ENCODE data around the gene MAP3K21.

MAP3K21 gene

DNA sequence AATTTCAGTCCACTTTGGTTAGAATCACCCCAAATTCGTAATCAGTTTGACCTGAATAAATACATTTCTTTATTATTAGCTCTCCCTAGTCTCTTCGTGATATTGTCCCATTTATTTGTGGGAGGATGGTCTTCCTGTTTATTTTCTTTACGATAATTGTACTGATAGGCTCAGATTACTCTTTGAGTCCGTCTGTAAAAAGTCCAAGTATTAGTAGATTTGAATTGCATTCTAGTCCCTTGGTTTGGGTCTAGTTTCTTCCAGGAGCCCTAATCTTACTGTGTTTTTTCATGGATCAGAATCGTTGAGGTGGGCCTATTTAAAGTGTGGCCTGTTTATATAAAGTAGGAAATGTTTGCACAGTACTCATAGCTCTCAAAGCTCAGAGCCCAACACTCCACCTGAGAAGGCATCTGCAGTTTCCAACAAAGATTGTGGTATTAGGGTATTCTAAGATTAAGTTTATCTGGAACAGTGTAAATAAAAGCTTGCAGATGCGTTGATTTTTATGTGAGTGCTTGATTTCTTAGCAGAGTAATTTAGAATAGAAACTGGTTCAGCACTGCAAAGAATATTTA lies 33.1 kb downstream of the MAP3K21 start:
- TF ChIP-seq, protein P1, sequence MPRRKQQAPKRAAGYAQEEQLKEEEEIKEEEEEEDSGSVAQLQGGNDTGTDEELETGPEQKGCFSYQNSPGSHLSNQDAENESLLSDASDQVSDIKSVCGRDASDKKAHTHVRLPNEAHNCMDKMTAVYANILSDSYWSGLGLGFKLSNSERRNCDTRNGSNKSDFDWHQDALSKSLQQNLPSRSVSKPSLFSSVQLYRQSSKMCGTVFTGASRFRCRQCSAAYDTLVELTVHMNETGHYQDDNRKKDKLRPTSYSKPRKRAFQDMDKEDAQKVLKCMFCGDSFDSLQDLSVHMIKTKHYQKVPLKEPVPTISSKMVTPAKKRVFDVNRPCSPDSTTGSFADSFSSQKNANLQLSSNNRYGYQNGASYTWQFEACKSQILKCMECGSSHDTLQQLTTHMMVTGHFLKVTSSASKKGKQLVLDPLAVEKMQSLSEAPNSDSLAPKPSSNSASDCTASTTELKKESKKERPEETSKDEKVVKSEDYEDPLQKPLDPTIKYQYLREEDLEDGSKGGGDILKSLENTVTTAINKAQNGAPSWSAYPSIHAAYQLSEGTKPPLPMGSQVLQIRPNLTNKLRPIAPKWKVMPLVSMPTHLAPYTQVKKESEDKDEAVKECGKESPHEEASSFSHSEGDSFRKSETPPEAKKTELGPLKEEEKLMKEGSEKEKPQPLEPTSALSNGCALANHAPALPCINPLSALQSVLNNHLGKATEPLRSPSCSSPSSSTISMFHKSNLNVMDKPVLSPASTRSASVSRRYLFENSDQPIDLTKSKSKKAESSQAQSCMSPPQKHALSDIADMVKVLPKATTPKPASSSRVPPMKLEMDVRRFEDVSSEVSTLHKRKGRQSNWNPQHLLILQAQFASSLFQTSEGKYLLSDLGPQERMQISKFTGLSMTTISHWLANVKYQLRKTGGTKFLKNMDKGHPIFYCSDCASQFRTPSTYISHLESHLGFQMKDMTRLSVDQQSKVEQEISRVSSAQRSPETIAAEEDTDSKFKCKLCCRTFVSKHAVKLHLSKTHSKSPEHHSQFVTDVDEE (CRISPR knock-in tag; IDR thresholded peaks at IDR 0.05) = no peak
- TF ChIP-seq ZFP3 (CRISPR knock-in tag; IDR thresholded peaks at IDR 0.05) (no peak), ARNTL (CRISPR knock-in tag; IDR thresholded peaks at IDR 0.05; ENCODE audit: borderline replicate concordance, low read depth) (no peak), ISL1 (CRISPR knock-in tag; IDR thresholded peaks at IDR 0.05) (no peak), GLIS3 (CRISPR knock-in tag; IDR thresholded peaks at IDR 0.05) (no peak), BACH2 (CRISPR knock-in tag; IDR thresholded peaks at IDR 0.05; ENCODE audit: borderline replicate concordance) (no peak), ZNF70 (CRISPR knock-in tag; IDR thresholded peaks at IDR 0.05) (no peak), OSR1 (CRISPR knock-in tag; IDR thresholded peaks at IDR 0.05) (no peak), RARB (CRISPR knock-in tag; IDR thresholded peaks at IDR 0.05) (no peak), PATZ1 (CRISPR knock-in tag; IDR thresholded peaks at IDR 0.05; ENCODE audit: borderline replicate concordance) (no peak), ZNF565 (CRISPR knock-in tag; conservative IDR thresholded peaks at IDR 0.05; ENCODE audit: low read depth) (no peak), ZNF8 (CRISPR knock-in tag; IDR thresholded peaks at IDR 0.05) (no peak), ESRRG (CRISPR knock-in tag; IDR thresholded peaks at IDR 0.05) (no peak), TOX (CRISPR knock-in tag; IDR thresholded peaks at IDR 0.05; ENCODE audit: borderline replicate concordance) (no peak), PPARA (CRISPR knock-in tag; IDR thresholded peaks at IDR 0.05; ENCODE audit: borderline replicate concordance) (no peak)
- TF ChIP-seq, protein P2, sequence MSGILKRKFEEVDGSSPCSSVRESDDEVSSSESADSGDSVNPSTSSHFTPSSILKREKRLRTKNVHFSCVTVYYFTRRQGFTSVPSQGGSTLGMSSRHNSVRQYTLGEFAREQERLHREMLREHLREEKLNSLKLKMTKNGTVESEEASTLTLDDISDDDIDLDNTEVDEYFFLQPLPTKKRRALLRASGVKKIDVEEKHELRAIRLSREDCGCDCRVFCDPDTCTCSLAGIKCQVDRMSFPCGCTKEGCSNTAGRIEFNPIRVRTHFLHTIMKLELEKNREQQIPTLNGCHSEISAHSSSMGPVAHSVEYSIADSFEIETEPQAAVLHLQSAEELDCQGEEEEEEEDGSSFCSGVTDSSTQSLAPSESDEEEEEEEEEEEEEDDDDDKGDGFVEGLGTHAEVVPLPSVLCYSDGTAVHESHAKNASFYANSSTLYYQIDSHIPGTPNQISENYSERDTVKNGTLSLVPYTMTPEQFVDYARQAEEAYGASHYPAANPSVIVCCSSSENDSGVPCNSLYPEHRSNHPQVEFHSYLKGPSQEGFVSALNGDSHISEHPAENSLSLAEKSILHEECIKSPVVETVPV (CRISPR knock-in tag; IDR thresholded peaks at IDR 0.05) = no peak
- TF ChIP-seq, protein P3, sequence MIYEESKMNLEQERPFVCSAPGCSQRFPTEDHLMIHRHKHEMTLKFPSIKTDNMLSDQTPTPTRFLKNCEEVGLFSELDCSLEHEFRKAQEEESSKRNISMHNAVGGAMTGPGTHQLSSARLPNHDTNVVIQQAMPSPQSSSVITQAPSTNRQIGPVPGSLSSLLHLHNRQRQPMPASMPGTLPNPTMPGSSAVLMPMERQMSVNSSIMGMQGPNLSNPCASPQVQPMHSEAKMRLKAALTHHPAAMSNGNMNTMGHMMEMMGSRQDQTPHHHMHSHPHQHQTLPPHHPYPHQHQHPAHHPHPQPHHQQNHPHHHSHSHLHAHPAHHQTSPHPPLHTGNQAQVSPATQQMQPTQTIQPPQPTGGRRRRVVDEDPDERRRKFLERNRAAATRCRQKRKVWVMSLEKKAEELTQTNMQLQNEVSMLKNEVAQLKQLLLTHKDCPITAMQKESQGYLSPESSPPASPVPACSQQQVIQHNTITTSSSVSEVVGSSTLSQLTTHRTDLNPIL (CRISPR knock-in tag; IDR thresholded peaks at IDR 0.05; ENCODE audit: low read depth) = no peak
- ATAC-seq = no peak

DNA sequence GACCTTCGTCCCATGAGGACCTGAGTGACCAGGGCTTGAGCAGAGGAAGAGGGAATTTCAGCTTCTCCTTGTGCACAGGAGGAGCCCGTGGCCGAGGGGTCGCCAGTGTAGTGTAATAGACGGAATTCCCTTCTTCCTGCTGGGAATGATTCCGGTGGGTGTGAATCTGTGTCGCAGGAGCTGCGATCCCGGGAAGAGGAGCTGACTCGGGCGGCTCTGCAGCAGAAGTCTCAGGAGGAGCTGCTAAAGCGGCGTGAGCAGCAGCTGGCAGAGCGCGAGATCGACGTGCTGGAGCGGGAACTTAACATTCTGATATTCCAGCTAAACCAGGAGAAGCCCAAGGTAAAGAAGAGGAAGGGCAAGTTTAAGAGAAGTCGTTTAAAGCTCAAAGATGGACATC lies 34.4 kb downstream of the MAP3K21 start:
- no peak for TF ChIP-seq POU6F1 (CRISPR knock-in tag; IDR thresholded peaks at IDR 0.05; ENCODE audit: borderline replicate concordance, low read depth)
- TF ChIP-seq ZFP3 (CRISPR knock-in tag; IDR thresholded peaks at IDR 0.05) = no peak
- no peak for TF ChIP-seq TCF4 (CRISPR knock-in tag; IDR thresholded peaks at IDR 0.05; ENCODE audit: borderline replicate concordance)
- no peak for TF ChIP-seq ZNF565 (CRISPR knock-in tag; conservative IDR thresholded peaks at IDR 0.05; ENCODE audit: low read depth)
- no peak for TF ChIP-seq PATZ1 (CRISPR knock-in tag; IDR thresholded peaks at IDR 0.05; ENCODE audit: borderline replicate concordance)
- TF ChIP-seq TOX (CRISPR knock-in tag; IDR thresholded peaks at IDR 0.05; ENCODE audit: borderline replicate concordance) = no peak
- TF ChIP-seq, protein P3 (CRISPR knock-in tag; IDR thresholded peaks at IDR 0.05; ENCODE audit: low read depth) = no peak
- TF ChIP-seq, protein P1 (CRISPR knock-in tag; IDR thresholded peaks at IDR 0.05) = no peak
- TF ChIP-seq, protein P2 (CRISPR knock-in tag; IDR thresholded peaks at IDR 0.05) = no peak
- TF ChIP-seq GLIS3 (CRISPR knock-in tag; IDR thresholded peaks at IDR 0.05) = no peak
- ATAC-seq = no peak

Measured in SK-N-SH treated with all-trans-retinoic acid at 6 μM for 48 hours (cell line).